HAP-1 (cell line): Measurements from ENCODE around the gene MPV17.

Experiments used
- DNase-seq, 2 experiments: peaks; one replicate each; pipeline ENCODE4 v3.0.0-alpha.2; 2016 to 2020; ENCODE audit warnings: low spot score in 2 of 2
- H3K27me3 ChIP-seq: fragments of 250-450 bp; sonication (Bioruptor Pico); 2 replicates; pipeline ENCODE4 v1.5.1; 2020; ENCODE audit warnings: low read depth, mild to moderate bottlenecking, moderate library complexity
- H3K36me3 ChIP-seq: fragments of 250-450 bp; sonication (Bioruptor Pico); replicated peaks from 2 replicates; pipeline ENCODE4 v1.5.1; 2020; ENCODE audit warnings: mild to moderate bottlenecking
- H3K4me1 ChIP-seq: fragments of 250-450 bp; sonication (Bioruptor Pico); 2 replicates; pipeline ENCODE4 v1.5.1; 2020; ENCODE audit warnings: mild to moderate bottlenecking
- H3K4me3 ChIP-seq: fragments of 250-450 bp; sonication (Bioruptor Pico); 2 replicates; pipeline ENCODE4 v1.5.1; 2020; ENCODE audit warnings: mild to moderate bottlenecking, moderate library complexity
- H3K9me3 ChIP-seq: fragments of 250-450 bp; sonication (Bioruptor Pico); 2 replicates; pipeline ENCODE4 v1.5.1; 2020; ENCODE audit warnings: mild to moderate bottlenecking, moderate library complexity
- in situ Hi-C: fragments of 300-500 bp; cut with MboI; formaldehyde crosslinking; loops from 3 replicates; pipeline ENCODE4 v1.14.3; 2020; ENCODE audit warnings: low sequenced_read_pairs, inconsistent platforms, mixed read lengths

Gene MPV17

DNA sequence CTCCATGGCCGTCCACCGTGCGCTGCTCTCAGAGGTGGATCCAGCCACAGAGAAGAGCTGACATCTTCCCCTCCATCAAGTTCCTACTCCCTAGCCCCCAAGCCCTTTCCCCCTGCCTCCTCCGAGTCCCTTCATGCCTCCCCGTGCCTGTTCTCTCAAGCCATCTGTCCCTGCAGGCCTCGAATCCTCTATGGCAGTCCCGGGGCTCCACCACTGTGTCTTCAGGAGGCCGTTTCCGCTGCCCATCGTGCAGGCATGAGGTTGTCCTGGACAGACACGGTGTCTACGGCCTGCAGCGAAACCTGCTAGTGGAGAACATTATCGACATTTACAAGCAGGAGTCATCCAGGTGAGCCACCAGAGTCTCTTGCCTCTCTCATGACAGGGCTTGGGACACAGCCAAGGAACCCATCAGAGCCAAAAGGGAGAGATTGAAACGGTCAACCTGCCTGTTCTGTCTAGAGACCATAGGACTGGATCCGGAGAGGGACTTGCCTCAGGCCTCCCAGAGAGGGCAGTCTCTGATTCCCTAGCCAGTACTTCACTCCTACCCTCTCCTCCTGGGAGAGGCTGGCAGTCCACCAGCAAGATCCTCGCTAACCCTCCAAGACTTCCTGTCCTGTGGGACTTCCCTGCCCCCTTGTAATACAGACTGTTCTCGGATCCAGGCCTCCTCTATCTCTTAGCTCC, 24.4 kb downstream of the MPV17 start:
- DNase-seq = no peak
- Histone ChIP-seq H3K4me3 (no peak overlapping the region), H3K4me1 (peaks cover 9% of the 10 kb centered on the region), H3K27me3 (no peaks in the 10 kb centered on the region), H3K36me3 (peaks cover 8% of the 10 kb centered on the region; the same call in 1 of the 2 replicates), H3K9me3 (no peaks in the 10 kb centered on the region)
- in situ Hi-C loops = no loop called here

DNA sequence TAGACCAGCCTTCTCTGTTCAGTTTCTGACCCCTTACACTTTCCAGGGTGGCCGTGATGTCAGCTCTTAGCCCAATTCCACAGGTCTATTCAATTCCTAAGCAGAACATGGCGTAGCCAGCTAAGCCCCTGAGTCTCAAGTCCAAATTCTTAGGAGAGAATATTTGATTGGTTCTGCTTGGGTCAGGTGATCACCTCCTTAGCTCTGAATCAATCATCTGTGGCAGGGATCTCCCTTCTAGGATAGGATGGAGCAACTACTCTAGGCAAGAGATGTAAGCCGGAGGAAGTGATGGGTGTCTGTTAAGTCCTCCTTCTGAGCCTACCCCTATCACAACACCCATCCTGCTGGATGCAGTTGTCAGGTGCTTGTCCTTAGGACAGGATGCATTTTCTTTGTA, 25.7 kb downstream of the MPV17 start:
- Histone ChIP-seq H3K9me3 (no peaks in the 10 kb centered on the region), H3K36me3 (peaks cover 8% of the 10 kb centered on the region; the same call in 1 of the 2 replicates), H3K4me3 (no peak overlapping the region), H3K27me3 (no peaks in the 10 kb centered on the region), H3K4me1 (peaks cover 15% of the 10 kb centered on the region)
- in situ Hi-C loops = no loop called here
- no peak for DNase-seq

DNA sequence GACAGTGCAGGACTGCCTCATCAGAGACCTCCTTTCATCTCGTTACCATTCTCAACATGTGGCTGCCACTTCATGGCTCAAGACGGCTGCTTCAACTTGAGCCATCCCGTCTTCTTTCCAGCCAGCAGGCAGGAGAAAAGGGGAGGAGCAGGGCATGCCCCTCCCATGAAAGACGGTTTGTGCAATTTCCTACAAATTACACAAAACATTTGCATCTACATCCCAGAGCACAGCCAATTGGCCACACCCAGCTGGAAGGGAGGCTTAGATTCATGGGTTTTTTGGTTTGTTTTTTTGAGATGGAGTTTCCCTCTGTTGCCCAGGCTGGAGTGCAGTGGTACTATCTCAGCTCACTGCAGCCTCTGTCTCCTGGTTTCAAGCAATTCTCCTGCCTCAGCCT, 26.4 kb downstream of the MPV17 start:
- no peak overlapping the region for H3K4me3 ChIP-seq
- peaks cover 15% of the 10 kb centered on the region for H3K4me1 ChIP-seq
- in situ Hi-C loops = no loop called here
- no peaks in the 10 kb centered on the region for H3K27me3 ChIP-seq
- DNase-seq = no peak
- H3K9me3 ChIP-seq = no peaks in the 10 kb centered on the region
- H3K36me3 ChIP-seq = peaks cover 8% of the 10 kb centered on the region; the same call in 1 of the 2 replicates

DNA sequence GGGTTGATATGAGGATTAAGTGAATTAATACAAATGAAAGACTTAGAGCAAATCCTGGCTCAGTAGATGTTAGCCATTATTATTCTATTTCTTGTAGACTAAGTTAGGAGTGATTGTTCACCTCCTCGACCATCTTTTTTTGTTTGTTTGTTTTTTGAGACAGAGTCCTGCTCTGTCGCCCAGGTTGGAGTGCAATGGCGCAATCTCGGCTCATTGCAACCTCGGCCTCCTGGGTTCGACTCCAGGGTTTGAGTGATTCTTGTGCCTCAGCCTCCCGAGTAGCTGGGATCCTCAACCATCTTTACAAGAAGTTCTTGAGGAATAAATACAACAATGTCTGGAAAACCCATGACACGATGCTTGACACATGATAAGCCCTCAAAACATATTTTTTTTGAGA, 28.0 kb downstream of the MPV17 start:
- Histone ChIP-seq H3K27me3 (no peaks in the 10 kb centered on the region), H3K4me1 (peaks cover 15% of the 10 kb centered on the region), H3K9me3 (no peaks in the 10 kb centered on the region), H3K36me3 (peaks cover 4% of the 10 kb centered on the region; the same call in 1 of the 2 replicates), H3K4me3 (no peak overlapping the region)
- in situ Hi-C loops = no loop called here
- DNase-seq = no peak

DNA sequence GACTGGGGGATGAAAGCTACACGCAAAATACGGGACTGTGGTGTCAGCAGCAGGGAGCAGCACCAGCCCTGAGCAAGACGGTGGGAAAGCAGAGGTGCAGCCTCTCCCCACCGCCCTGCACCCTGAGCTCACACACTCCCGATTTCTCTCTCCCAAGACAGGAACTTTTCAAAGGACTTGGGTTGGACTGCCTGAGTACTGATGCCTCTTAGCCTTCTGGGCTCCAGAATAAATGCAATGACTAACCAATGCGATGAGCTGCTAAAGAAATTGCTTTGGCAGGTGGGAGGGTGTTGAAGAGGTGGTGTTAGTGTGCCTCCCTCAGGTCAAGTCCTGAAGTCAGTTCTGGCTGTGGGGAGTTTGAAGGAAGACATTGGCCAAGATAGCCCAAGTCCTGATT, 31.0 kb downstream of the MPV17 start:
- peaks cover 4% of the 10 kb centered on the region; the same call in 1 of the 2 replicates for H3K36me3 ChIP-seq
- H3K4me3 ChIP-seq = no peak overlapping the region
- no peaks in the 10 kb centered on the region for H3K27me3 ChIP-seq
- H3K4me1 ChIP-seq = peaks cover 19% of the 10 kb centered on the region
- in situ Hi-C loops = no loop called here
- DNase-seq = peak; percentile 25 to 41
- H3K9me3 ChIP-seq = no peaks in the 10 kb centered on the region

DNA sequence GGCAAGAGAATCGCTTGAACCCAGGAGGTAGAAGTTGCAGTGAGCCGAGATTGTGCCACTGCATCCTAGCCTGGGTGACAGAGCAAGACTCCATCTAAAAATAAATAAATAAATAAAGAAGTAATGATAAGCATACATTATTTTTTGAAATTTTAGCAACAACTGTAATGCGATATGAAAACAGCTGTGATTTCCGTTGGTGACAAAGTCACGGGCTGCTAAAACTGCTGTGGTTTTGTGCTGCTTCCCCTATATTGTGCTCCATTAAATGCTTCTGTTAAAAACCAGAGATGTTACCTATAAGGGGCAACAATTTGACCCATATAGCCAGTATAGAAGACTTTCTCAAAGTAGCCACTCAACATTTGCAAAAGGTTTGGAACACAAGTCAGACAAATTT, 32.3 kb downstream of the MPV17 start:
- no peaks in the 10 kb centered on the region for H3K27me3 ChIP-seq

DNA sequence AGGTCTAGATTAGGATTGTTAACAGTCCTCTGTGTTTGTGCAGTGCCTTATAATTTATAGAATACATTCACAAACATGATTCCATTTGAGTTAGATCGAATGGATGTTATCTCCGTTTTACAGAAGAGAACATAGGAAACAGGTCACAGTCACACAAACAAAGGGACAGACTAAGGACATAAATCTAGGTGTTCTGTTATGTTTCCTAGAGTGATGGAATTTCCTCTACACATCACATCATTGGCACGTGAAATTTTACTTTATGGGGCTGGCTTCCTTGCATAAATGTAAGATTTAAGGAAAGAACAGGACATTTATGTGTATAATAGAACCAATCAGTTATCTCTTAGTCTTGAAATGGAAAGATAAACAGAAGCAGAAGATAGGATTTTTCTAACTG, 34.3 kb downstream of the MPV17 start:
- DNase-seq = no peak
- H3K9me3 ChIP-seq = no peaks in the 10 kb centered on the region
- in situ Hi-C loops = loop anchor here (10.0 kb wide), 2 partner anchors 184 to 324 kb away; no protein-coding TSS in a partner anchor
- no peaks in the 10 kb centered on the region for H3K36me3 ChIP-seq
- H3K4me1 ChIP-seq = peaks cover 44% of the 10 kb centered on the region
- H3K27me3 ChIP-seq = no peaks in the 10 kb centered on the region
- no peak overlapping the region for H3K4me3 ChIP-seq

More for the DNA sequence above, 32.3 kb downstream of the MPV17 start:
- Histone ChIP-seq H3K4me3 (no peak overlapping the region), H3K36me3 (no peaks in the 10 kb centered on the region), H3K9me3 (no peaks in the 10 kb centered on the region), H3K4me1 (peaks cover 31% of the 10 kb centered on the region)
- DNase-seq = no peak
- in situ Hi-C loops = no loop called here

DNA sequence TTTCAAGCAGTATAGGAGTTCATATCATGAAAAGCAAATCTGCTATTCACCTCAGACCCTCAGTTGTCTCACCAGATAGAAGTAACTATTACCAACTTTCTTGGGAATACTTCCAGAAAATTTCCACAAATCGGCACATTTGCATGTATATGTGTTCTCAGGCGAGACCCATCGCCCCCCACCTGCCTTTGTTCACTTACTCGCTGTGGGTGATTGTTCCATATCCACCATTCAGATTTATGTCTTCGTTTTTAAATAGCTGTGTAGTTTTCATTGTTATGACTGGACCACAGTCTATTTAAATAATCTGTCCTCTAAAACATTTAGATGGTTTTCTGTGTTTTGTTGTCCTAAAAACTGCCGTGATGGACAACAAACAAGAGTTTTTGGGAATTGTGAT, 37.4 kb downstream of the MPV17 start:
- H3K27me3 ChIP-seq = no peaks in the 10 kb centered on the region
- in situ Hi-C loops = loop anchor here (10.0 kb wide), 2 partner anchors 181 to 321 kb away; no protein-coding TSS in a partner anchor

DNA sequence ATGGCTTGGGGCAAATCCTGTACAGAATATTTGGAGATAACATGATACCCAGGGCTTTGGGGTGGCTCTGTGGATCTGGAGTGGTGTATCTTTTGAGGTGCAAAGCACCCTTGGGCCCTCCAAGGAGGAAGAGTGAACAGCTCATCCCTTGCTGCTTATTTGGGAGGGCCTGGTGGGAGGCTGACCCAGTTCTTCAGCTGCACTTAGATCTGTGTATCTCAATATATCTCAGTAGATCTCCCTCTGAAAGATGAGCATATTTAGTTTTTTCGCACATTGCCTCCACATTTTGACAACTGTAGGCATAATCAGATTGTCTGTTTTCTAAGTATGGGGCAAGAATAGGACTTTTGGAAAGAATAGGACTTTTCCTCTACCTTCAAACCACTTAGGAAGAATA, 37.9 kb downstream of the MPV17 start:
- no peak for DNase-seq
- in situ Hi-C loops = loop anchor here (10.0 kb wide), 2 partner anchors 180 to 320 kb away; no protein-coding TSS in a partner anchor
- no peaks in the 10 kb centered on the region for H3K36me3 ChIP-seq
- H3K27me3 ChIP-seq = no peaks in the 10 kb centered on the region
- H3K9me3 ChIP-seq = no peaks in the 10 kb centered on the region
- peaks cover 57% of the 10 kb centered on the region for H3K4me1 ChIP-seq
- no peak overlapping the region for H3K4me3 ChIP-seq

More for the DNA sequence above, 37.4 kb downstream of the MPV17 start:
- Histone ChIP-seq H3K9me3 (no peaks in the 10 kb centered on the region), H3K36me3 (no peaks in the 10 kb centered on the region), H3K4me1 (peaks cover 56% of the 10 kb centered on the region), H3K4me3 (no peak overlapping the region)
- DNase-seq = peak; percentile 74 to 75

DNA sequence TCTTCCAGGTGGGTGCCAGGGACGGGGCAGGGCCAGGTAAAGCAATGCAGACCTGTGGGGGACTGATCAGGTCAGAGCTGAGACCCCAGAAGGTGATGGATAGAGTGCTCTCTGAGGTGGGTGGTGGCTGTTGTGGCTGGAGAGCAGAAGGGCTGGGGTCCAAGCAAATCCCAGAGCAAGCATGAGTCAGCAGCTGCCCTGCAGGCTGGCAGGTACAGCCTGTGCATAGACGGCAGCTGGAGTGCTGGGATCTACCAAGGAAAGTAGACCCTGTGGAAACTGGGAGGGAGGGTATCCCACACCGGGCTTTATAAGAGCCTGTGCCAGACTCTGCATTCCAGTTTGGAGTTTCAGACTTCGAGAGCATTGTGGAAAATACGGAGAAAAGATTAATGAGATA, 40.0 kb downstream of the MPV17 start:
- Histone ChIP-seq H3K36me3 (no peaks in the 10 kb centered on the region), H3K4me1 (peaks cover 61% of the 10 kb centered on the region), H3K4me3 (peak overlapping the region; percentile 20), H3K27me3 (no peaks in the 10 kb centered on the region), H3K9me3 (no peaks in the 10 kb centered on the region)
- peak in 1 of 2 experiments; percentile 63 for DNase-seq
- in situ Hi-C loops = loop anchor here (10.0 kb wide), 2 partner anchors 178 to 318 kb away; no protein-coding TSS in a partner anchor

DNA sequence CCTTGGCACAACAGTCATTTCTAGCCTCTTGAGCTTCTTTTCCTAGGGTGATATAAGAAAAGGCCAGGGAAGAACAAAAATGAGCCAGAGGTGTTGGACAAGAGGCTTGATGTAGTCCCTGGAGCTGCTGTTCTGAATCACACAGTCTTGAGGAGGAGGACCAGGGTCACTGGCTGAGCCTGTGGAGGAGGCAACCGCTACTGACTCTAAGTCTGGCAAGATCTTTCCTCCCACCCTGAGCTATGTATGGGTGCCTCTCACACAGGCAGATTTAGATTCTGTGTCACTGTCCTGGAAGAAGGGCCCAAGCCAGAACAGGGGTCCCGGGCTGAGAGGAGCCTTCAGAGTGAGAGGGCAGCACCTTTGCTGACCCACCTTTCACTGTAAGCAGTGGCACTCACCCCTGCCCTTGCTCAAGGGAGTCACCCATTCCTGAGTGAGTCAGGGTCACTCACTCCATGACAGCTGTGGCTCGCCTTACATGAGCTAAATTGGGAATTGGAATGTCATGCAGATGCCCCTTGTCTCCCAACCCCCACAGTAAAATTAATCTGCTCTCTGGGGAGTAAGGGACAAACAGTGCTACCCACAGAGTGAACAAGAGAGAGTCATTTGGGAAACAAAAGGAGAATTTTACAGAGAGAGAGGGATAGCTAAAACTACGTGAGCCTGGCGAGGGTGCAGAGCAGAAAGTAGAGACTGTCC, 40.9 kb downstream of the MPV17 start, which contains the start of gene TRIM54:
TSS of gene TRIM54 (plus strand) at position 575 of the 705 bp plus-strand sequence. CDS start 303 bp downstream, outside the sequence.
- peak within 1 kb of the TSS; percentile 20 for H3K4me3 ChIP-seq
- H3K9me3 ChIP-seq = no peaks in the 10 kb centered on the region
- no peaks in the 10 kb centered on the region for H3K27me3 ChIP-seq
- in situ Hi-C loops = loop anchor here (10.0 kb wide), 2 partner anchors 177 to 317 kb away; no protein-coding TSS in a partner anchor
- H3K36me3 ChIP-seq = no peaks in the 10 kb centered on the region
- peaks cover 58% of the 10 kb centered on the region for H3K4me1 ChIP-seq
- peak; percentile 84 to 94 for DNase-seq

DNA sequence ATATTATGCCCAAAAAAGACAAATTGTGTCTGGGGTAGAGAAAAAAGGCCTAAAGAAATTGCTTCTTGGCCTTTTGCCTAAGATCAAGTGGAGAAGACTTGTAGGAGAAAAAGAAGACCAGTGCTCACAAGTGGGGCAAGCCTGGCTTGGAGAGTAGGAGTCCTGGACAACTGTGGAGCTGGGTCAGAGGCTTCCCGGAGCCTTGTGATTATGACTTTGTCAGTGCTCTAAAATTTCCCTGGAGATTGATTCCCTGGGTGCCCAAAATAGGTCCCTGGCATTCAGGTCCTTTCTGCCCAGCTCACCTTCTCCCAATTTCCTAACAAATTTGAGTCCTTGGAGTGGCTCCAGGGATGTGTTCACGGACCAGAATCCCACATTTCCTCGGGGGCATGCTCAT, 41.5 kb downstream of the MPV17 start:
- H3K4me3 ChIP-seq = no peak overlapping the region
- H3K36me3 ChIP-seq = no peaks in the 10 kb centered on the region
- DNase-seq = no peak
- H3K4me1 ChIP-seq = peaks cover 52% of the 10 kb centered on the region
- H3K27me3 ChIP-seq = no peaks in the 10 kb centered on the region
- no peaks in the 10 kb centered on the region for H3K9me3 ChIP-seq
- in situ Hi-C loops = loop anchor here (10.0 kb wide), 2 partner anchors 177 to 317 kb away; no protein-coding TSS in a partner anchor

DNA sequence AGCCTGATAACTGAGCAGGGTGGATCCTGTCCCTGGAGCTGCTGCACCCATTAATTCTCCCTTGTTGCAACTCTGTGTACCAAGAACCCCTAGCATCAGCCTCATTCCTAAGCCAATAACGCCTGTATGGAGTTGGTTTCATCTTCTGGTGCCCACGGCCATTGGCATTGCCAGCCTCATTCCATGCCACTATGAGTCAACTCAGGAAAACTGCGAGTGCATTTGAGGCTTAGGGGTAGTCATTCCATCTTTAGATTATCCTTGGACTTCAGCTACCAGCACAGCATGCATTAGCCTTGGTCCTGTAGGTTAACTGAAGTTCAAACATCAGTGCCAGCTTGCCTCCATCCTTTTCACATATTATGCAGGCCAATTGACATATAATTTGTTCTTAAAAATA, 42.1 kb downstream of the MPV17 start:
- Histone ChIP-seq H3K9me3 (no peaks in the 10 kb centered on the region), H3K27me3 (no peaks in the 10 kb centered on the region), H3K4me3 (no peak overlapping the region), H3K4me1 (peaks cover 46% of the 10 kb centered on the region), H3K36me3 (no peaks in the 10 kb centered on the region)
- in situ Hi-C loops = loop anchor here (10.0 kb wide), 2 partner anchors 176 to 316 kb away; no protein-coding TSS in a partner anchor
- no peak for DNase-seq

DNA sequence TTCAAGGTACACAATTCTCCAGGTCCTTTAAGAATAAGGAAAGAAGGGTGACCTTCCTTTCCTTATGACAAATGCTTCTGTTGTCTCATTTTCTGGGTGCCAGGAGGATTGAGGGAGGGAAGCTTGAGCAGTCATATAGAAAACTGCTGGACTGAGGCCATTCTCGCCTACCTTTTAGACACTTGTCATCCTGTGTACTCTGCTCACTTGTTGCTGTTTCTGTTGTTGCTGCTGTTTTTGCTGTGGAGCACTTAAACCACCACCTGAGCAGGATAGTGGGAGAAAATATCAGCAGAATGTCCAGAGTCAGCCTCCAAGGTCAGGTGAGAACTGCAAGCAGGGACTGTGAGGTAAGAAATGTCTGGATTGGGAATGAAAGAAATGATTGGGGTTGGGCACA, 44.9 kb downstream of the MPV17 start:
- no peak for DNase-seq
- in situ Hi-C loops = no loop called here
- no peak overlapping the region for H3K4me3 ChIP-seq
- H3K9me3 ChIP-seq = no peaks in the 10 kb centered on the region
- H3K4me1 ChIP-seq = peaks cover 22% of the 10 kb centered on the region
- no peaks in the 10 kb centered on the region for H3K36me3 ChIP-seq
- no peaks in the 10 kb centered on the region for H3K27me3 ChIP-seq
